ENCODE data around the gene ATF3. TPM values are rescaled to one million over a fixed set of nuclear protein-coding genes. Genes with fewer than 3 reads are reported as not detected.

Gene ATF3
- total and polyA plus RNA-seq, 4 donors = 5.3 to 18.3 (median 6.0) TPM

GRCh38 chr1:212607206-212607912 lies 1.2 kb upstream of the ATF3 start:
- no peak overlapping the region for H3K27ac ChIP-seq (ENCODE audit: low read depth, low read length)
- H3K4me3 ChIP-seq (ENCODE audit: low read depth, low read length) = peak overlapping the region; percentile 69
- DNase-seq (ENCODE audit: low read depth in 4 of 6, low spot score in 6 of 6) = peak in 1 of 6 donors; percentile 56
- peaks cover 32% of the 10 kb centered on the region for H3K4me1 ChIP-seq (ENCODE audit: control insufficient read depth, insufficient read depth, low read length)
- WGBS (ENCODE audit: insufficient coverage) = under 1% methylated on average over 33 of the region's 34 CpGs
- H3K36me3 ChIP-seq (ENCODE audit: control insufficient read depth, insufficient read depth, low read length) = no peaks in the 10 kb centered on the region
- H3K27me3 ChIP-seq (ENCODE audit: control insufficient read depth, insufficient read depth, low read length) = peaks cover 73% of the 10 kb centered on the region
- no peaks in the 10 kb centered on the region for H3K9me3 ChIP-seq (ENCODE audit: control insufficient read depth, insufficient read depth, low read length)

- H3K27me3 ChIP-seq (ENCODE audit: control insufficient read depth, insufficient read depth, low read length) = peaks cover 68% of the 10 kb centered on the region
- peak overlapping the region; percentile 69 for H3K4me3 ChIP-seq (ENCODE audit: low read depth, low read length)
- no peaks in the 10 kb centered on the region for H3K36me3 ChIP-seq (ENCODE audit: control insufficient read depth, insufficient read depth, low read length)
- no peaks in the 10 kb centered on the region for H3K9me3 ChIP-seq (ENCODE audit: control insufficient read depth, insufficient read depth, low read length)
- peak overlapping the region; percentile 40 for H3K27ac ChIP-seq (ENCODE audit: low read depth, low read length)
- 0% methylated on average over 34 of the region's 39 CpGs for WGBS (ENCODE audit: insufficient coverage)
- H3K4me1 ChIP-seq (ENCODE audit: control insufficient read depth, insufficient read depth, low read length) = peaks cover 32% of the 10 kb centered on the region
- DNase-seq (ENCODE audit: low read depth in 4 of 6, low spot score in 6 of 6) = no peak
Measured at GRCh38 chr1:212607913-212608391, 609 bp upstream of the ATF3 start.

- DNase-seq (ENCODE audit: low read depth in 4 of 6, low spot score in 6 of 6) = peak in 2 of 6 donors; percentile 70 to 74
- WGBS (ENCODE audit: insufficient coverage) = under 1% methylated on average over 73 of the region's 75 CpGs
- peaks cover 32% of the 10 kb centered on the region for H3K4me1 ChIP-seq (ENCODE audit: control insufficient read depth, insufficient read depth, low read length)
- H3K9me3 ChIP-seq (ENCODE audit: control insufficient read depth, insufficient read depth, low read length) = no peaks in the 10 kb centered on the region
- peak overlapping the region; percentile 69 for H3K4me3 ChIP-seq (ENCODE audit: low read depth, low read length)
- H3K27me3 ChIP-seq (ENCODE audit: control insufficient read depth, insufficient read depth, low read length) = peaks cover 63% of the 10 kb centered on the region
- H3K36me3 ChIP-seq (ENCODE audit: control insufficient read depth, insufficient read depth, low read length) = no peaks in the 10 kb centered on the region
- peak overlapping the region; percentile 87 for H3K27ac ChIP-seq (ENCODE audit: low read depth, low read length)
Measured at GRCh38 chr1:212608959-212609700, 569 bp downstream of the ATF3 start.

GRCh38 chr1:212609701-212610574 lies 1.4 kb downstream of the ATF3 start:
- H3K27me3 ChIP-seq (ENCODE audit: control insufficient read depth, insufficient read depth, low read length) = peaks cover 56% of the 10 kb centered on the region
- H3K9me3 ChIP-seq (ENCODE audit: control insufficient read depth, insufficient read depth, low read length) = no peaks in the 10 kb centered on the region
- peak in 1 of 6 donors; percentile 25 for DNase-seq (ENCODE audit: low read depth in 4 of 6, low spot score in 6 of 6)
- H3K4me1 ChIP-seq (ENCODE audit: control insufficient read depth, insufficient read depth, low read length) = peaks cover 32% of the 10 kb centered on the region
- no peaks in the 10 kb centered on the region for H3K36me3 ChIP-seq (ENCODE audit: control insufficient read depth, insufficient read depth, low read length)
- peak overlapping the region; percentile 69 for H3K4me3 ChIP-seq (ENCODE audit: low read depth, low read length)
- peak overlapping the region; percentile 6 for H3K27ac ChIP-seq (ENCODE audit: low read depth, low read length)
- WGBS (ENCODE audit: insufficient coverage) = 23% methylated on average over 16 of the region's 20 CpGs

- peaks cover 51% of the 10 kb centered on the region for H3K27me3 ChIP-seq (ENCODE audit: control insufficient read depth, insufficient read depth, low read length)
- H3K4me1 ChIP-seq (ENCODE audit: control insufficient read depth, insufficient read depth, low read length) = peaks cover 32% of the 10 kb centered on the region
- H3K27ac ChIP-seq (ENCODE audit: low read depth, low read length) = no peak overlapping the region
Measured at GRCh38 chr1:212610575-212610967, 2.0 kb downstream of the ATF3 start.

GRCh38 chr1:212611000-212611948 lies 2.7 kb downstream of the ATF3 start:
- H3K27ac ChIP-seq (ENCODE audit: low read depth, low read length) = no peak overlapping the region
- H3K27me3 ChIP-seq (ENCODE audit: control insufficient read depth, insufficient read depth, low read length) = peaks cover 44% of the 10 kb centered on the region
- H3K36me3 ChIP-seq (ENCODE audit: control insufficient read depth, insufficient read depth, low read length) = no peaks in the 10 kb centered on the region
- DNase-seq (ENCODE audit: low read depth in 4 of 6, low spot score in 6 of 6) = no peak
- no peaks in the 10 kb centered on the region for H3K9me3 ChIP-seq (ENCODE audit: control insufficient read depth, insufficient read depth, low read length)
- H3K4me1 ChIP-seq (ENCODE audit: control insufficient read depth, insufficient read depth, low read length) = peaks cover 32% of the 10 kb centered on the region
- WGBS (ENCODE audit: insufficient coverage) = 100% methylated on average over 1 of the region's 2 CpGs
- H3K4me3 ChIP-seq (ENCODE audit: low read depth, low read length) = no peak overlapping the region

More at GRCh38 chr1:212610575-212610967, 2.0 kb downstream of the ATF3 start:
- no peaks in the 10 kb centered on the region for H3K9me3 ChIP-seq (ENCODE audit: control insufficient read depth, insufficient read depth, low read length)
- no peaks in the 10 kb centered on the region for H3K36me3 ChIP-seq (ENCODE audit: control insufficient read depth, insufficient read depth, low read length)
- WGBS (ENCODE audit: insufficient coverage) = 91% methylated on average over 4 of the region's 5 CpGs
- DNase-seq (ENCODE audit: low read depth in 4 of 6, low spot score in 6 of 6) = no peak
- H3K4me3 ChIP-seq (ENCODE audit: low read depth, low read length) = no peak overlapping the region

GRCh38 chr1:212612041-212612961 lies 3.7 kb downstream of the ATF3 start:
- 90% methylated on average over 3 of the region's 8 CpGs for WGBS (ENCODE audit: insufficient coverage)

More at GRCh38 chr1:212612041-212612961, 3.7 kb downstream of the ATF3 start:
- Histone ChIP-seq H3K27me3 (ENCODE audit: control insufficient read depth, insufficient read depth, low read length) (peaks cover 34% of the 10 kb centered on the region), H3K9me3 (ENCODE audit: control insufficient read depth, insufficient read depth, low read length) (no peaks in the 10 kb centered on the region), H3K4me1 (ENCODE audit: control insufficient read depth, insufficient read depth, low read length) (peaks cover 23% of the 10 kb centered on the region), H3K4me3 (ENCODE audit: low read depth, low read length) (no peak overlapping the region), H3K36me3 (ENCODE audit: control insufficient read depth, insufficient read depth, low read length) (no peaks in the 10 kb centered on the region), H3K27ac (ENCODE audit: low read depth, low read length) (no peak overlapping the region)
- no peak for DNase-seq (ENCODE audit: low read depth in 4 of 6, low spot score in 6 of 6)
